Neural progenitor cell (in vitro differentiated cells): Measurements from ENCODE around the gene ASXL1. TPM values are rescaled to one million over a fixed set of nuclear protein-coding genes. Genes with fewer than 3 reads are reported as not detected.

Experiments used
- DNase-seq: peaks from one replicate; pipeline ENCODE4 v3.0.0-alpha.2; 2016; ENCODE audit warnings: low spot score
- H2AFZ ChIP-seq: fragments of 200-600 bp; sonication (generic); replicated peaks from 2 replicates; pipeline ENCODE4 v1.6.1; 2016; ENCODE audit warnings: antibody characterized with exemption
- H3F3A ChIP-seq: fragments of 200-600 bp; sonication (generic); 2 replicates; pipeline ENCODE4 v1.6.1; 2016; ENCODE audit warnings: antibody characterized with exemption, low read depth
- H3K27ac ChIP-seq: fragments of 200-600 bp; sonication (generic); 2 replicates; pipeline ENCODE4 v1.5.1; 2016; ENCODE audit warnings: mild to moderate bottlenecking
- H3K27me3 ChIP-seq: fragments of 200-600 bp; sonication (generic); 2 replicates; pipeline ENCODE4 v1.6.1; 2016; ENCODE audit warnings: mild to moderate bottlenecking, moderate library complexity
- H3K36me3 ChIP-seq: fragments of 200-600 bp; sonication (generic); 2 replicates; pipeline ENCODE4 v1.5.1; 2016
- H3K4me1 ChIP-seq: fragments of 200-600 bp; sonication (generic); 2 replicates; pipeline ENCODE4 v1.6.1; 2016; ENCODE audit warnings: mixed run types
- H3K4me2 ChIP-seq: fragments of 200-600 bp; sonication (generic); 2 replicates; pipeline ENCODE4 v1.6.1; 2016
- H3K4me3 ChIP-seq: fragments of 200-600 bp; sonication (generic); 2 replicates; pipeline ENCODE4 v1.5.1; 2016
- H3K79me2 ChIP-seq: fragments of 200-600 bp; sonication (generic); 2 replicates; pipeline ENCODE4 v1.6.1; 2016; ENCODE audit warnings: low read depth
- H3K9ac ChIP-seq: fragments of 200-600 bp; sonication (generic); 2 replicates; pipeline ENCODE4 v1.6.1; 2016
- H3K9me3 ChIP-seq: fragments of 200-600 bp; sonication (generic); 2 replicates; pipeline ENCODE4 v1.5.1; 2016; ENCODE audit warnings: low read depth
- H4K20me1 ChIP-seq: fragments of 200-600 bp; sonication (generic); 2 replicates; pipeline ENCODE4 v1.6.1; 2016; ENCODE audit warnings: low read depth
- H3K27ac Mint-ChIP-seq: 3 replicates; pipeline ENCODE4 v1.8.0; 2021; ENCODE audit warnings: mixed read lengths
- H3K27me3 Mint-ChIP-seq: 2 replicates; pipeline ENCODE4 v1.8.0; 2022; ENCODE audit warnings: low read depth, mild to moderate bottlenecking, inconsistent platforms, moderate library complexity, mixed read lengths; ENCODE audit not compliant: insufficient read depth
- H3K36me3 Mint-ChIP-seq: 3 replicates; pipeline ENCODE4 v1.8.0; 2021; ENCODE audit warnings: mixed read lengths
- H3K4me1 Mint-ChIP-seq: 3 replicates; pipeline ENCODE4 v1.8.0; 2021; ENCODE audit warnings: mixed read lengths
- H3K4me3 Mint-ChIP-seq: 3 replicates; pipeline ENCODE4 v1.8.0; 2021; ENCODE audit warnings: mild to moderate bottlenecking, moderate library complexity, mixed read lengths
- H3K9me3 Mint-ChIP-seq: 3 replicates; pipeline ENCODE4 v1.8.0; 2020; ENCODE audit warnings: mixed read lengths
- CTCF ChIP-seq: fragments of 200-600 bp; sonication (generic); IDR thresholded peaks from 2 replicates; pipeline ENCODE4 v1.5.1; 2017; ENCODE audit warnings: antibody characterized with exemption, mild to moderate bottlenecking
- EZH2 ChIP-seq: fragments of 200-600 bp; sonication (generic); IDR thresholded peaks from 2 replicates; pipeline ENCODE4 v1.6.1; 2017; ENCODE audit warnings: antibody characterized with exemption, mild to moderate bottlenecking, moderate library complexity
- EZH2phosphoT487 ChIP-seq: fragments of 200-600 bp; sonication (generic); IDR thresholded peaks from 2 replicates; pipeline ENCODE4 v1.6.1; 2017; ENCODE audit warnings: antibody characterized with exemption
- total RNA-seq: library from RNA; depleted of rRNA; stranded (reverse); fragments of >200 nt; gene quantifications from 2 replicates; pipeline ENCODE4 v1.2.3, GENCODE V29; 2015; ENCODE audit warnings: low replicate concordance

The ASXL1 gene
- total RNA-seq, 1 donor from 2014 or later = 48.2 TPM

GRCh38 chr20:32442630-32443373, 84.7 kb downstream of the ASXL1 start:
- no peaks in the 10 kb centered on the region for H3K79me2 ChIP-seq
- no peak overlapping the region for H3K27ac Mint-ChIP-seq
- TF ChIP-seq EZH2 = no peak
- peaks cover 36% of the 10 kb centered on the region for H3K36me3 Mint-ChIP-seq
- no peak for DNase-seq
- H3K4me1 ChIP-seq = peaks cover 17% of the 10 kb centered on the region
- no peak overlapping the region for H3K9ac ChIP-seq
- no peaks in the 10 kb centered on the region for H3K9me3 Mint-ChIP-seq
- H3F3A ChIP-seq = peaks cover 8% of the 10 kb centered on the region
- H3K36me3 ChIP-seq = no peaks in the 10 kb centered on the region
- H3K27me3 ChIP-seq = no peaks in the 10 kb centered on the region
- peaks cover 6% of the 10 kb centered on the region for H3K27me3 Mint-ChIP-seq
- no peak overlapping the region for H3K4me3 Mint-ChIP-seq
- H3K4me2 ChIP-seq = no peak overlapping the region
- peaks cover 31% of the 10 kb centered on the region for H4K20me1 ChIP-seq
- no peak overlapping the region for H2AFZ ChIP-seq
- no peaks in the 10 kb centered on the region for H3K9me3 ChIP-seq
- no peak overlapping the region for H3K4me3 ChIP-seq
- peaks cover 15% of the 10 kb centered on the region for H3K4me1 Mint-ChIP-seq
- H3K27ac ChIP-seq = no peak overlapping the region

GRCh38 chr20:32443386-32443974, 85.3 kb downstream of the ASXL1 start:
- no peak overlapping the region for H3K4me3 Mint-ChIP-seq

GRCh38 chr20:32444474-32445220, 86.5 kb downstream of the ASXL1 start:
- peaks cover 5% of the 10 kb centered on the region for H3K27me3 Mint-ChIP-seq
- peaks cover 8% of the 10 kb centered on the region for H3F3A ChIP-seq
- no peak overlapping the region for H3K4me2 ChIP-seq
- H3K79me2 ChIP-seq = no peaks in the 10 kb centered on the region
- no peak overlapping the region for H3K27ac Mint-ChIP-seq
- no peaks in the 10 kb centered on the region for H3K9me3 Mint-ChIP-seq
- TF ChIP-seq EZH2 = no peak
- TF ChIP-seq EZH2phosphoT487 = no peak
- TF ChIP-seq CTCF = no peak
- peaks cover 30% of the 10 kb centered on the region for H4K20me1 ChIP-seq
- peaks cover 35% of the 10 kb centered on the region for H3K36me3 Mint-ChIP-seq
- H3K4me1 Mint-ChIP-seq = peaks cover 15% of the 10 kb centered on the region
- H3K4me3 Mint-ChIP-seq = no peak overlapping the region
- DNase-seq = no peak
- no peaks in the 10 kb centered on the region for H3K27me3 ChIP-seq
- H3K27ac ChIP-seq = peak overlapping the region; percentile 36
- H2AFZ ChIP-seq = no peak overlapping the region
- H3K4me1 ChIP-seq = peaks cover 17% of the 10 kb centered on the region
- H3K36me3 ChIP-seq = no peaks in the 10 kb centered on the region
- H3K4me3 ChIP-seq = no peak overlapping the region
- H3K9me3 ChIP-seq = no peaks in the 10 kb centered on the region
- no peak overlapping the region for H3K9ac ChIP-seq

More at GRCh38 chr20:32443386-32443974, 85.3 kb downstream of the ASXL1 start:
- peaks cover 8% of the 10 kb centered on the region for H3F3A ChIP-seq
- no peaks in the 10 kb centered on the region for H3K36me3 ChIP-seq
- Mint-ChIP-seq H3K36me3 (peaks cover 36% of the 10 kb centered on the region), H3K27ac (no peak overlapping the region), H3K9me3 (no peaks in the 10 kb centered on the region), H3K4me1 (peaks cover 15% of the 10 kb centered on the region), H3K27me3 (peaks cover 3% of the 10 kb centered on the region)
- H3K27me3 ChIP-seq = no peaks in the 10 kb centered on the region
- peaks cover 17% of the 10 kb centered on the region for H3K4me1 ChIP-seq
- H3K27ac ChIP-seq = no peak overlapping the region
- H3K9me3 ChIP-seq = no peaks in the 10 kb centered on the region
- no peak overlapping the region for H2AFZ ChIP-seq
- H3K79me2 ChIP-seq = no peaks in the 10 kb centered on the region
- H3K4me3 ChIP-seq = no peak overlapping the region
- DNase-seq = no peak
- no peak overlapping the region for H3K9ac ChIP-seq
- no peak overlapping the region for H3K4me2 ChIP-seq
- peaks cover 30% of the 10 kb centered on the region for H4K20me1 ChIP-seq
- TF ChIP-seq CTCF = no peak
